Chondrocyte (in vitro differentiated cells): ENCODE data around the gene SHISAL2A. TPM values are rescaled to one million over a fixed set of nuclear protein-coding genes. Genes with fewer than 3 reads are reported as not detected.

Experiments used
- DNase-seq: peaks from one replicate; pipeline ENCODE4 v3.0.0; 2021; ENCODE audit warnings: mixed read lengths, low spot score
- H3K27ac Mint-ChIP-seq: one replicate; pipeline ENCODE4 v1.8.0; 2021; ENCODE audit warnings: mild to moderate bottlenecking, moderate library complexity, mixed read lengths; ENCODE audit not compliant: unreplicated experiment
- H3K27me3 Mint-ChIP-seq: 2 replicates; pipeline ENCODE4 v1.8.0; 2021; ENCODE audit warnings: low read depth, mixed read lengths
- H3K36me3 Mint-ChIP-seq: 2 replicates; pipeline ENCODE4 v1.8.0; 2021; ENCODE audit warnings: low read depth, mixed read lengths
- H3K4me1 Mint-ChIP-seq: 2 replicates; pipeline ENCODE4 v1.8.0; 2021; ENCODE audit warnings: low read depth, mild to moderate bottlenecking, mixed read lengths
- H3K4me3 Mint-ChIP-seq: one replicate; pipeline ENCODE4 v1.8.0; 2021; ENCODE audit warnings: mild to moderate bottlenecking, moderate library complexity, mixed read lengths; ENCODE audit not compliant: unreplicated experiment
- H3K9me3 Mint-ChIP-seq: 2 replicates; pipeline ENCODE4 v1.8.0; 2021; ENCODE audit warnings: low read depth, mixed read lengths
- total RNA-seq: library from RNA; stranded (reverse); gene quantifications from 3 replicates; pipeline ENCODE4 v1.2.1, GENCODE V29; 2021
- TF ChIP-seq, protein P1 (sequence below): fragments of 200-600 bp; sonication (generic); IDR thresholded peaks from 2 replicates; pipeline ENCODE4 v1.5.0; 2021; ENCODE audit warnings: antibody characterized with exemption, mild to moderate bottlenecking, moderate library complexity

The SHISAL2A gene
- total RNA-seq, 1 donor from 2014 or later: not detected

- DNase-seq: no peak
- no peaks in the 10 kb centered on the region for H3K36me3 Mint-ChIP-seq
- H3K27ac Mint-ChIP-seq: peak overlapping the region; percentile 10
- peaks cover 39% of the 10 kb centered on the region for H3K4me1 Mint-ChIP-seq
- no peaks in the 10 kb centered on the region for H3K9me3 Mint-ChIP-seq
- H3K4me3 Mint-ChIP-seq: no peak overlapping the region
- no peaks in the 10 kb centered on the region for H3K27me3 Mint-ChIP-seq
- TF ChIP-seq, protein P1, sequence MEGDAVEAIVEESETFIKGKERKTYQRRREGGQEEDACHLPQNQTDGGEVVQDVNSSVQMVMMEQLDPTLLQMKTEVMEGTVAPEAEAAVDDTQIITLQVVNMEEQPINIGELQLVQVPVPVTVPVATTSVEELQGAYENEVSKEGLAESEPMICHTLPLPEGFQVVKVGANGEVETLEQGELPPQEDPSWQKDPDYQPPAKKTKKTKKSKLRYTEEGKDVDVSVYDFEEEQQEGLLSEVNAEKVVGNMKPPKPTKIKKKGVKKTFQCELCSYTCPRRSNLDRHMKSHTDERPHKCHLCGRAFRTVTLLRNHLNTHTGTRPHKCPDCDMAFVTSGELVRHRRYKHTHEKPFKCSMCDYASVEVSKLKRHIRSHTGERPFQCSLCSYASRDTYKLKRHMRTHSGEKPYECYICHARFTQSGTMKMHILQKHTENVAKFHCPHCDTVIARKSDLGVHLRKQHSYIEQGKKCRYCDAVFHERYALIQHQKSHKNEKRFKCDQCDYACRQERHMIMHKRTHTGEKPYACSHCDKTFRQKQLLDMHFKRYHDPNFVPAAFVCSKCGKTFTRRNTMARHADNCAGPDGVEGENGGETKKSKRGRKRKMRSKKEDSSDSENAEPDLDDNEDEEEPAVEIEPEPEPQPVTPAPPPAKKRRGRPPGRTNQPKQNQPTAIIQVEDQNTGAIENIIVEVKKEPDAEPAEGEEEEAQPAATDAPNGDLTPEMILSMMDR: no peak
Measured at GRCh38 chr1:52677076-52677806, 44.3 kb downstream of the SHISAL2A start.

GRCh38 chr1:52679048-52679447 is 46.1 kb downstream of the SHISAL2A start:
- TF ChIP-seq, protein P1: no peak
- no peaks in the 10 kb centered on the region for H3K9me3 Mint-ChIP-seq
- no peak for DNase-seq

GRCh38 chr1:52679498-52679897 is 46.5 kb downstream of the SHISAL2A start:
- no peaks in the 10 kb centered on the region for H3K27me3 Mint-ChIP-seq

More at GRCh38 chr1:52679048-52679447, 46.1 kb downstream of the SHISAL2A start:
- peaks cover 28% of the 10 kb centered on the region for H3K4me1 Mint-ChIP-seq
- H3K27me3 Mint-ChIP-seq: no peaks in the 10 kb centered on the region
- no peaks in the 10 kb centered on the region for H3K36me3 Mint-ChIP-seq
- no peak overlapping the region for H3K4me3 Mint-ChIP-seq
- H3K27ac Mint-ChIP-seq: no peak overlapping the region

DNA sequence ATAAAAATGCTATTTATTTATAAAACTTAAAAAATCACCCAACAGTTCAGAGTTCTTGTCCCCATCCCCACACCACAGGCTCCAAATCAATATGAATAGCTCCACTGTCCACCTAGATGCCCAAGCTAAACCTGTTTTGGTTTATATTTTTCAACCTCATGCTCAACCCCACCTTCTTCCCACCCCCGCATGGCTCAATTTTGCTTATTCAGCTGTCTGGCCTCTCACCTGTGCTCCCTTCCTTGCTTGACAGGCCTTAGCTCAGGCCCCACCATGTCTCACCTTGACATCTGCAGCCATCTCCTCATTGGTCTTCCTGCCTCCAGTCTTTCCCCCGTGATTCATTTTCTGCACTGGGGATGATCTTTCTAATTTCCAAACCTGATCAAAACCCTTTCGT is 47.4 kb downstream of the SHISAL2A start:
- H3K27ac Mint-ChIP-seq: no peak overlapping the region
- peaks cover 3% of the 10 kb centered on the region for H3K36me3 Mint-ChIP-seq
- H3K4me3 Mint-ChIP-seq: no peak overlapping the region
- DNase-seq: no peak
- H3K4me1 Mint-ChIP-seq: peaks cover 17% of the 10 kb centered on the region
- H3K27me3 Mint-ChIP-seq: no peaks in the 10 kb centered on the region
- no peaks in the 10 kb centered on the region for H3K9me3 Mint-ChIP-seq
- TF ChIP-seq, protein P1: no peak

More at GRCh38 chr1:52679498-52679897, 46.5 kb downstream of the SHISAL2A start:
- no peak overlapping the region for H3K4me3 Mint-ChIP-seq
- no peaks in the 10 kb centered on the region for H3K36me3 Mint-ChIP-seq
- no peak overlapping the region for H3K27ac Mint-ChIP-seq
- no peak for DNase-seq
- H3K9me3 Mint-ChIP-seq: no peaks in the 10 kb centered on the region
- H3K4me1 Mint-ChIP-seq: peaks cover 25% of the 10 kb centered on the region
- TF ChIP-seq, protein P1: no peak

DNA sequence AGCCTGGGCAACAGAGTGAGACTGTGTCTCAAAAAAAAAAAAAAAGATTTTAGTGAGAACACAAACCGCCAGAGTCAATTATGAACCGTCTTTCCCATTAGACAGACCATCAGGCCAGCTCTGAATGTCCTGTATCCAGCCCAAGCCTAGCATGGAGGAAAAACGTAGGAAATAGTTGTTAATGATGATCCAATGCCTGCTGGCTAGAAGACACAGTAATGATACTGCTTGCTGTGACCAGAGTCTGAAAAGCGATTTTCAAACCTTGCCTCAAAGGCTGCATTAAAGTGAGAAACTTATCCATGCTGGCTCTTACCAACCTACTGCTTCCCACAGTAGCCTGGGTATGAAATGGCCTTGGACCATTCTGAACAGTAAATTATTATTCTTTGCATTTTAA is 48.2 kb downstream of the SHISAL2A start:
- H3K36me3 Mint-ChIP-seq: peaks cover 5% of the 10 kb centered on the region
- TF ChIP-seq, protein P1: no peak
- H3K27ac Mint-ChIP-seq: no peak overlapping the region

More for the DNA sequence above, 48.2 kb downstream of the SHISAL2A start:
- no peak for DNase-seq
- Mint-ChIP-seq H3K27me3 (no peaks in the 10 kb centered on the region), H3K4me1 (peaks cover 20% of the 10 kb centered on the region), H3K4me3 (no peak overlapping the region), H3K9me3 (no peaks in the 10 kb centered on the region)
